GM19467 (cell line): Measurements from ENCODE around the gene TXNDC16.
"Not testable (repeated sequence)": the region's sequence is repeated elsewhere in the genome, so short reads cannot be mapped to it uniquely, and the experiment has no call there.

Source experiments
- ATAC-seq: cut with Tn5 transposase; IDR thresholded peaks from one replicate; pipeline ENCODE4 v1.9.1; 2021; ENCODE audit warnings: mild to moderate bottlenecking, moderate library complexity; ENCODE audit not compliant: unreplicated experiment

The TXNDC16 gene

GRCh38 chr14:52545584-52546317 is 6.6 kb downstream of the TXNDC16 start:
- no peak for ATAC-seq

GRCh38 chr14:52538623-52539022 is 13.7 kb downstream of the TXNDC16 start:
- no peak for ATAC-seq

GRCh38 chr14:52536269-52536668 is 16.0 kb downstream of the TXNDC16 start:
- no peak for ATAC-seq

- no peak for ATAC-seq
These were observed 20.8 kb downstream of the TXNDC16 start for GRCh38 chr14:52531481-52531880.

- ATAC-seq, result no peak
These were observed 25.3 kb downstream of the TXNDC16 start for GRCh38 chr14:52527052-52527451.

- ATAC-seq, result no peak
These were observed 29.5 kb downstream of the TXNDC16 start for GRCh38 chr14:52522581-52523345.

GRCh38 chr14:52522033-52522432 is 30.3 kb downstream of the TXNDC16 start:
- ATAC-seq, result no peak

- ATAC-seq, result no peak
These were observed 38.1 kb downstream of the TXNDC16 start for GRCh38 chr14:52514046-52514811.

- ATAC-seq, result no peak
These were observed 39.1 kb downstream of the TXNDC16 start for GRCh38 chr14:52513249-52513648.

- no peak for ATAC-seq
These were observed 57.9 kb downstream of the TXNDC16 start for GRCh38 chr14:52494444-52494843.

- no peak for ATAC-seq
These were observed 66.8 kb downstream of the TXNDC16 start for GRCh38 chr14:52485350-52485960.

GRCh38 chr14:52481864-52482263 is 70.4 kb downstream of the TXNDC16 start:
- ATAC-seq, result no peak

- ATAC-seq, result no peak
These were observed 78.7 kb downstream of the TXNDC16 start for GRCh38 chr14:52473557-52473956.

GRCh38 chr14:52472728-52473127 is 79.6 kb downstream of the TXNDC16 start:
- no peak for ATAC-seq

- ATAC-seq, result not testable (repeated sequence)
These were observed 80.1 kb downstream of the TXNDC16 start for GRCh38 chr14:52472251-52472650.

- ATAC-seq, result no peak
These were observed 84.6 kb downstream of the TXNDC16 start for GRCh38 chr14:52467515-52468266.

- no peak for ATAC-seq
These were observed 88.1 kb downstream of the TXNDC16 start for GRCh38 chr14:52464175-52464574.

- ATAC-seq, result no peak
These were observed 88.9 kb downstream of the TXNDC16 start for GRCh38 chr14:52463375-52463774.

- ATAC-seq, result no peak
These were observed 90.6 kb downstream of the TXNDC16 start for GRCh38 chr14:52461721-52462120.

GRCh38 chr14:52458721-52459085 is 93.6 kb downstream of the TXNDC16 start:
- ATAC-seq, result no peak
